Peyer's patch (tissue), 4 donors: ENCODE data around the gene PYGO2. TPM values are rescaled to one million over a fixed set of nuclear protein-coding genes. Genes with fewer than 3 reads are reported as not detected.
"Not testable (repeated sequence)": the region's sequence is repeated elsewhere in the genome, so short reads cannot be mapped to it uniquely, and the experiment has no call there.

ENCODE experiments used
- DNase-seq, 3 donors: peaks; one replicate each; pipeline ENCODE4 v3.0.0-alpha.2; 2017 to 2019
- H3K27ac ChIP-seq, 4 donors: fragments of 200-600 bp; sonication (generic); one replicate each; pipeline ENCODE4 v1.5.1; 2016 to 2019
- H3K27me3 ChIP-seq, 2 donors: fragments of 200-600 bp; sonication (generic); one replicate each; pipeline ENCODE4 v1.5.1; 2019
- H3K36me3 ChIP-seq, 3 donors: fragments of 200-600 bp; sonication (generic); one replicate each; pipeline ENCODE4 v1.5.1; 2016 to 2019
- H3K4me1 ChIP-seq, 4 donors: fragments of 200-600 bp; sonication (generic); one replicate each; pipeline ENCODE4 v1.5.1; 2016 to 2019
- H3K4me3 ChIP-seq, 4 donors: fragments of 200-600 bp; sonication (generic); 1 replicate in 3 of 4; 2 replicates in 1 of 4; pipeline ENCODE4 v1.5.1; 2016 to 2019; ENCODE audit warnings: mild to moderate bottlenecking in 1 of 4
- H3K9me3 ChIP-seq, 4 donors: fragments of 200-600 bp; sonication (generic); one replicate each; pipeline ENCODE4 v1.5.1; 2016 to 2019; ENCODE audit warnings: mild to moderate bottlenecking in 1 of 4
- POLR2A ChIP-seq, 2 donors: fragments of 450-650 bp; IDR thresholded peaks; one replicate each; pipeline ENCODE4 v1.5.1; 2017; ENCODE audit warnings: antibody characterized with exemption in 2 of 2, mild to moderate bottlenecking in 2 of 2, moderate library complexity in 2 of 2
- total RNA-seq, 4 donors: library from RNA; depleted of rRNA; stranded (reverse); fragments of >200 nt; gene quantifications; one replicate each; pipeline ENCODE4 v1.1.0, GENCODE V29; 2016
- TF ChIP-seq, protein P1 (sequence below), 6 experiments: fragments of 450-650 bp in 4 of 6; fragments of 200-600 bp in 2 of 6; sonication (generic) in 1 of 6; IDR thresholded peaks; one replicate each; pipeline ENCODE4 v1.5.1; 2017 to 2019; ENCODE audit warnings: antibody characterized with exemption in 6 of 6, mild to moderate bottlenecking in 3 of 6, moderate library complexity in 1 of 6

Gene PYGO2
- total RNA-seq, 4 donors from 2014 or later, result 32.2 to 48.9 (median 34.2) TPM

- Histone ChIP-seq H3K27ac (peak overlapping the region; percentile 94 to 99 (median 96)), H3K4me3 (peak overlapping the region; percentile 70 to 91 (median 83)), H3K27me3 (no peaks in the 10 kb centered on the region), H3K4me1 (peaks cover 0 to 16% (median 5%) of the 10 kb centered on the region in 4 donors), H3K9me3 (no peaks in the 10 kb centered on the region), H3K36me3 (no peaks in the 10 kb centered on the region)
- DNase-seq, result peak; percentile 56 to 86 (median 85)
- TF ChIP-seq, protein P1, sequence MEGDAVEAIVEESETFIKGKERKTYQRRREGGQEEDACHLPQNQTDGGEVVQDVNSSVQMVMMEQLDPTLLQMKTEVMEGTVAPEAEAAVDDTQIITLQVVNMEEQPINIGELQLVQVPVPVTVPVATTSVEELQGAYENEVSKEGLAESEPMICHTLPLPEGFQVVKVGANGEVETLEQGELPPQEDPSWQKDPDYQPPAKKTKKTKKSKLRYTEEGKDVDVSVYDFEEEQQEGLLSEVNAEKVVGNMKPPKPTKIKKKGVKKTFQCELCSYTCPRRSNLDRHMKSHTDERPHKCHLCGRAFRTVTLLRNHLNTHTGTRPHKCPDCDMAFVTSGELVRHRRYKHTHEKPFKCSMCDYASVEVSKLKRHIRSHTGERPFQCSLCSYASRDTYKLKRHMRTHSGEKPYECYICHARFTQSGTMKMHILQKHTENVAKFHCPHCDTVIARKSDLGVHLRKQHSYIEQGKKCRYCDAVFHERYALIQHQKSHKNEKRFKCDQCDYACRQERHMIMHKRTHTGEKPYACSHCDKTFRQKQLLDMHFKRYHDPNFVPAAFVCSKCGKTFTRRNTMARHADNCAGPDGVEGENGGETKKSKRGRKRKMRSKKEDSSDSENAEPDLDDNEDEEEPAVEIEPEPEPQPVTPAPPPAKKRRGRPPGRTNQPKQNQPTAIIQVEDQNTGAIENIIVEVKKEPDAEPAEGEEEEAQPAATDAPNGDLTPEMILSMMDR (IDR thresholded peaks at IDR 0.05), result peak; percentile 74 to 91 (median 84)
- peak in 1 of 2 donors; percentile 34 for TF ChIP-seq POLR2A (IDR thresholded peaks at IDR 0.05)
Measured at GRCh38 chr1:154998818-154999570, 37.4 kb upstream of the PYGO2 start.

DNA sequence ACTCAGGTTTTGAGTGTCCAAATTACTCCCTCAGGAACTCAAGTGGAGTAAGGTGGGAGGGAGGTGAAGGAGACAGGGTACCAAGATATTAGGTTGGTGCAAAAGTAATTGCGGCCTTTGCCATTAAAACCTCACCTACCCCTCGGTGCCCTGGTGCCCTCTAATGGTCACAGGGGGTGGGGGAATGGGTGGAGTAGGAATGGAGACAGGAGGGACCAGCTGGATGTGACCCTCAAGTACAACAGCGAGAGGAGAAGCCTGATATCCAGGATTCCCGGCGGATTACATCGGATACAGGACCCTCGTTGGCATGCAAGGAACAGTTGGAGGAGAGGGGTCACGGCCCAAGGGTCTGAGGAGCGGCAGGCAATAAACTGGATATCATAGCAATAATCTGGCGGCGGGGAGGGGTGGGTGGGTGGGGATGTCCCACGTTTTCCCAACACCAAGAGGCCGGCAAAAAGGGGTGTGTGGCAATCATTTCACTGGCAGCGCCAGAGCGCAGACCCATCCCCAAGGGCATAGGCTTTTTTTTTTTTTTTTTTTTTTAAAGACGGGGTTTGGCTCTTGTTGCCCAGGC, 36.7 kb upstream of the PYGO2 start:
- H3K9me3 ChIP-seq, result no peaks in the 10 kb centered on the region
- peak in 1 of 3 donors; percentile 39 for DNase-seq
- H3K4me1 ChIP-seq, result peaks cover 0 to 16% (median 3%) of the 10 kb centered on the region in 4 donors
- no peaks in the 10 kb centered on the region for H3K36me3 ChIP-seq
- no peaks in the 10 kb centered on the region for H3K27me3 ChIP-seq
- no peak for TF ChIP-seq POLR2A (IDR thresholded peaks at IDR 0.05)
- TF ChIP-seq, protein P1 (IDR thresholded peaks at IDR 0.05), result peak in 1 of 6 experiments; percentile 23
- no peak overlapping the region for H3K27ac ChIP-seq
- no peak overlapping the region for H3K4me3 ChIP-seq

- DNase-seq, result peak in 1 of 3 donors; percentile 37
- Histone ChIP-seq H3K36me3 (no peaks in the 10 kb centered on the region), H3K4me3 (no peak overlapping the region), H3K27ac (no peak overlapping the region), H3K9me3 (no peaks in the 10 kb centered on the region), H3K4me1 (peaks cover 0 to 16% (median 3%) of the 10 kb centered on the region in 4 donors), H3K27me3 (no peaks in the 10 kb centered on the region)
- no peak for TF ChIP-seq POLR2A (IDR thresholded peaks at IDR 0.05)
- TF ChIP-seq, protein P1 (IDR thresholded peaks at IDR 0.05), result no peak
Measured at GRCh38 chr1:154996966-154997701, 35.6 kb upstream of the PYGO2 start.

DNA sequence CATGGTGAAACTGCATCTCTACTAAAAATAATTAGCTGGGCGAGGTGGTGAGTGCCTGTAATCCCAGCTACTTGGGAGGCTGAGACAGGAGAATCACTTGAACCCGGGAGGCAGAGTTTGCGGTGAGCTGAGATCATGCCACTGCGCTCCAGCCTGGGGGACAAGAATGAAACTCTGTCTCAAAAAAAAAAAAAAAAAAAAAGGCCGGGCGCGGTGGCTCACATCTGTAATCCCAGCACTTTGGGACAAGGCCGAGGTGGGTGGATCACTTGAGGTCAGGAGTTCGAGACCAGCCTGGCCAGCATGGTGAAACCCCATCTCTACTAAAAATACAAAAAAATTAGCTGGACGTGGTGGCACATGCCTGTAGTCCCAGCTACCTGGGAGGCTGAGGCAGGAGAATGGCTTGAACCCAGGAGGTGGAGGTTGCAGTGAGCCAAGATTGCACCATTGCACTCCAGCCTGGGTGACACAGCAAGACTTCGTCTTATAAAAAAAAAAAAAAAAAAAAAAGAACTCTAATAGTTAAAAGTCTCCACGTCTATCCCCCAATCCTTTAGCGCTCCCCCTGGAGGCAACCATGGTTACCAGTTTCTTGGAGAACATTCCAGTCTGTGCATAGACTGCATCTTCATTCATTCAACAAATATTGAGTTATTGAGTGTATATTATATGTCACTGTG, 33.9 kb upstream of the PYGO2 start:
- not testable (repeated sequence) for H3K9me3 ChIP-seq, H3K27ac ChIP-seq, H3K4me3 ChIP-seq, H3K27me3 ChIP-seq
- peaks cover 0 to 13% (median 0%) of the 10 kb centered on the region in 3 donors for H3K36me3 ChIP-seq
- TF ChIP-seq, protein P1 (IDR thresholded peaks at IDR 0.05), result peak in 4 of 6 experiments; percentile 16 to 31 (median 29)
- peak in 2 of 3 donors; percentile 54 to 73 for DNase-seq
- peaks cover 0 to 16% (median 3%) of the 10 kb centered on the region in 4 donors for H3K4me1 ChIP-seq

DNA sequence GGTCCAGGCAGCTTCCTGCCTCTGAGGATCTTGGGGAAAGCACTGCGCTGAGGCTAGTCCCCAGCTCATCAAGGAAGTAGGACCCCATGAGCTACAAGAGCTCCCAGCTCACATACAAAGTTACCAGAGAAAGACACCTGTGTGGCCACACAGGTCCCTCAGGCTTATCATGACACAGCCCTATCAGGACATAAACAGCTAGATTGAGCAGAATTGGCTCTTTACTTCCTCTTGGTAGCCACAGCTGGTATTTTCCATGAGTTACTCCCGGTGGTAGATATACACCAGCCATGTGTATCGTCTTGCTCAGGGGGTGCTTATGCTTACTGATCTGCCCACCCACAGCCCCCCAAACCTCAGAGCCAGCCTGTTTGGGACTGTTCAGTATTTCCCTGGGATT, 33.0 kb upstream of the PYGO2 start:
- peak in 1 of 3 donors; percentile 37 for DNase-seq
- Histone ChIP-seq H3K4me3 (no peak overlapping the region), H3K4me1 (peaks cover 0 to 10% (median 2%) of the 10 kb centered on the region in 4 donors), H3K27me3 (no peaks in the 10 kb centered on the region), H3K9me3 (no peaks in the 10 kb centered on the region), H3K36me3 (peaks cover 0 to 19% (median 0%) of the 10 kb centered on the region in 3 donors), H3K27ac (no peak overlapping the region)
- TF ChIP-seq POLR2A (IDR thresholded peaks at IDR 0.05), result no peak
- TF ChIP-seq, protein P1 (IDR thresholded peaks at IDR 0.05), result no peak
